ENCODE measurements around the gene PPP2R5D.

DNA sequence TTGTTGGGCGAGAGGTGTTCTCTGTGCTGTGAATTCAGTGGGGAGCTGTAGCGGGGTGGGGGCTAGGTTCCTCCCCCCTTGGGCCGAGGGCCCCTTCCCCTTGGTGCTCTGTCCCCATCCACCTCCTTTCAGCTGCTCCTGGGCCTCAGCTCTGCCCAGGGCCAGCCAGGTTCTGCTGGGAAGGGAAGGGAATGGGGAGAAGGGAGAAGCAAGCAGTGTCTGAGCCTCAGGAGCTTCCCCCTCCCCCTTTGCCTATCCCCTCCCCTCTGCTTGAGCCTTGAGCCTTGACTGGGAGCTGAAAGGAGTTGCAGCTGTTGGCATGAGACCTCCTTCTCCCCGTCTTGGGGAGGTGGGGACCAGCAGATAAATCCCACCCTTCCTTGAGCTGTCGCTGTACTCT, 36.5 kb downstream of the PPP2R5D start:
- TF ChIP-seq TAF1 (IDR thresholded peaks at IDR 0.05; ENCODE audit: borderline replicate concordance, low read depth, low read length) = no peak
- no peak for TF ChIP-seq POLR2A (IDR thresholded peaks at IDR 0.05; ENCODE audit: low read depth, low read length)

Data from GM12892 (cell line).